GM12801 (cell line): ENCODE data around the gene AGBL1.

ENCODE experiments used
- TF ChIP-seq, protein P1 (sequence below): IDR thresholded peaks from one replicate; pipeline ENCODE4 v1.5.1; 2011; ENCODE audit warnings: control low read depth; ENCODE audit not compliant: insufficient read length; ENCODE audit errors: extremely low read depth

Gene AGBL1

DNA sequence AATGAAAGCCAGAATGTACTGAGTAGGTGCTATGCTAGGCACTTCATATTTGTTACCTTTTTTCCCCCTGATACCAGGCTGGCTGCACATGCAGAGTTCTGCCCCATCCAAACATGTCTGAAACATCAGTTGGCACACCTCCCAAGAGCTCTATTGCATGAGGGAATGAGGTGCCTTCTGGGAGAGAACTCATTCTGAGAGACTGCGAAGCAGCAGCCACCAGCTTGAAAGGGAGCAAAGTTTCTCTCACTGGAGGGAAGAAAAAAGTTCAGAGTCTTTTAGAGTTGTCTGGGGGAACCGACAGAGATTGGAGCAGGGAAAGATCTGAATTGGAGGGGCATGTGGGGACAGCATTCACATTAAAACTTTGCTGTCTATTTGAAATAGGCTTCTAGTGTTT lies 84.1 kb downstream of the AGBL1 start:
- TF ChIP-seq, protein P1, sequence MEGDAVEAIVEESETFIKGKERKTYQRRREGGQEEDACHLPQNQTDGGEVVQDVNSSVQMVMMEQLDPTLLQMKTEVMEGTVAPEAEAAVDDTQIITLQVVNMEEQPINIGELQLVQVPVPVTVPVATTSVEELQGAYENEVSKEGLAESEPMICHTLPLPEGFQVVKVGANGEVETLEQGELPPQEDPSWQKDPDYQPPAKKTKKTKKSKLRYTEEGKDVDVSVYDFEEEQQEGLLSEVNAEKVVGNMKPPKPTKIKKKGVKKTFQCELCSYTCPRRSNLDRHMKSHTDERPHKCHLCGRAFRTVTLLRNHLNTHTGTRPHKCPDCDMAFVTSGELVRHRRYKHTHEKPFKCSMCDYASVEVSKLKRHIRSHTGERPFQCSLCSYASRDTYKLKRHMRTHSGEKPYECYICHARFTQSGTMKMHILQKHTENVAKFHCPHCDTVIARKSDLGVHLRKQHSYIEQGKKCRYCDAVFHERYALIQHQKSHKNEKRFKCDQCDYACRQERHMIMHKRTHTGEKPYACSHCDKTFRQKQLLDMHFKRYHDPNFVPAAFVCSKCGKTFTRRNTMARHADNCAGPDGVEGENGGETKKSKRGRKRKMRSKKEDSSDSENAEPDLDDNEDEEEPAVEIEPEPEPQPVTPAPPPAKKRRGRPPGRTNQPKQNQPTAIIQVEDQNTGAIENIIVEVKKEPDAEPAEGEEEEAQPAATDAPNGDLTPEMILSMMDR, result no peak

DNA sequence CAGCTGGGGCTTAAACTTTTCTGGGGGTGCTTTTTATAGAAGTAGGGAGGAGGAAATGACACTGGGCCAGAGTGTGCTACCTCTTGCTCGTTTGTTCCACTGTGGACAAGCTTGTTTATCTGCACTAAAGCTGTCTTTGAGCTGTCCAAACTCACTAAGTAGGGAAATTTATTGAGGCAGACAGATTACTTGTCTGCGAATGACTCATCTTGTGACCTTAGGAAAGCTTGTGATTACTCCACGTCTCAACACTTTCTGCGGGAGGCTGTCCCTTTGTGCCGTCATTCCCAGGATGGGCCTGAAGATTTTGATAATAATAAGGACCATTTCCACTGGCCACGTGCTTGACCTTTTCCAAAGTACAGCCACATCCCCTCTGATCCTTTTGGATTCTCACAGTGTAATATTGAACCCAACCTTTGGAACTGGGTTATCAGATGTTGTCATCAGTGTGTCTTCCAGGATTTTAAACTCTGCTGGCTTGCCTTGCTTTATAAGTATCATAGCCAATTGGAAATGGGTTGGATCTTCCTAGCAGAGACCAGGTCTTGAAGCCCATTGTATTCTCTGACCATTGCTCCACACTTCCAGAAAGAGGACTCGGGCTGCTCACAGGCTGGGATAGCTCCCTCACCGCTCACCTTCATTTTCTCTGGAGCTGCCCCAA lies 84.7 kb downstream of the AGBL1 start:
- TF ChIP-seq, protein P1, result no peak

DNA sequence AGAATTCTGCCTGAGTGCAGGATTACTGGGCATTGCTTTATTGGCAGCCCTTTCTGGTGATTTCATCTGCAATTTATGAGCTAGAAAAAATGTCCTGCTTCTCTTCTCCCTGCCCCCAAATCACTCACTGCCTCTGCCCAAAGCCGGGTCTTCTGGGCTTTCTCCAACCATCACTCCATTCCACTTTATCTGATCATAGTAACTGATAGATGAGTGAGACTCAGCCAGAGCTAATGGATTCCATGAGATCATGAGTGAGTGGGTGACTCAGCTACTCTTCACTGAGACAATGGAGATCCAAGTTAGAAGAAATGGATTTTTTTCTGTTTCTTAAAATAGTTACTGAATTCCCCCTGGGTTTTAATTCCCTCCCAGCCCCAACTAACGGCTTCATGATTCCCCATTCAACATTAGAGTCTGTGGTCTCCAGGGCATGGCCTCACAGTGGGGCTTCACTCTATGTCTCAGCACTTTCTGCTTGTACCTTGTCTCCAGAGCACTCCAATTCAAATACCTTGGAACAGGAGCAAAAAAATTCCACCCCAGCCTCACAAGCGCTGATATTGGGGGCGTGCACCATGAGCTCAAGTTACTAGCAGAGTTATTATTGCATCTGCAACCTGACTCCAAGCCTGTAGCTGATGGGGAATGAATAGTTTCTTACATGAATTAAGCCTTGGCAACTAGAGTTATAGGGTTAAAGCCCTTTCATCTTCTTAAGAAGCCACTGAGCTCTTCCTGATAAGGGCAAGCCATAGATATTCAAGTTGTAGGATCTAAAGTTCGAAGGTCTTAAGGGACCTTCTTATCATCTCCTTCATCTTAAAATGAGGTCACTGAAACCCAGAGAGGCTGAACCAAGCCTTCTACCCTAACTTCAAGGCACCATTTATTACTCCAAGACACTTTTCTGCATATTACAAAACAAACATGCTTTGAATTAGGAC lies 85.9 kb downstream of the AGBL1 start:
- TF ChIP-seq, protein P1, result no peak

DNA sequence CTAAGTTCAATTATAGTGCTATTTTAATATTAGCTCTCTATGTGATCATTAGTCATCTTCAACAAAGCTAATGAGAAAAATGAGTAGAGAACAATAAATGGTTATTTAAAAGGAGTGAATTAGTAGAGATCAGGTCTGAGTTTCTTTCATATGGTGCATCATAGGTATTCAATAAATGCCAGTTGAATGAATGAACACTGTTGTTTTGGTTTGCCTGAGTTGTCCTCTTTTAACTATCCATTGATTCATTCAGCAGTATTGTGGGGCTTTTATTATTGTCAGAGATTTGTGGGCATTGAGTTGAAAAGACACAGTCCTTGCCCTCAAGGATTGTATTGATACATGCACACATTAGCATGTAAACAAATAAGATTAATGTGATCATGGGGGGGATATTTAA lies 88.2 kb downstream of the AGBL1 start:
- TF ChIP-seq, protein P1, result no peak

DNA sequence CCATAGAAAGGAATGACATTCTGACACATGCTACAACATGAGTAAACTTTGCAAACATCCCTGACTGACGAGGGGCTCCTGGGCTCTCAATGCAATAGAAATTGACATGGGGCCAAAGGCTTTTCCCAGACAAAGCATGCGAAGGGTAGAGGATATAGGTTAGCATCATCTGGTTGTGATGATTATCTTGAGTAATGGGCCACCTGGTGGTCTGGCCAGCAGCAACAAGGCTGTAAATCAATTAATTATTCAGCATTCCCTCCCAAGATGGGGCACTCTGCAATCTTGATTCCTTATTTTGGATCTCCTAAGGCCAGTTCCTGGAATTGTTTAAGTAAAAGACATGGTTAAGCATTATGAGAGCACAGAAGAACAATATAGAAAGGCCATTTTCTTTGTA lies 99.2 kb downstream of the AGBL1 start:
- TF ChIP-seq, protein P1, result no peak

DNA sequence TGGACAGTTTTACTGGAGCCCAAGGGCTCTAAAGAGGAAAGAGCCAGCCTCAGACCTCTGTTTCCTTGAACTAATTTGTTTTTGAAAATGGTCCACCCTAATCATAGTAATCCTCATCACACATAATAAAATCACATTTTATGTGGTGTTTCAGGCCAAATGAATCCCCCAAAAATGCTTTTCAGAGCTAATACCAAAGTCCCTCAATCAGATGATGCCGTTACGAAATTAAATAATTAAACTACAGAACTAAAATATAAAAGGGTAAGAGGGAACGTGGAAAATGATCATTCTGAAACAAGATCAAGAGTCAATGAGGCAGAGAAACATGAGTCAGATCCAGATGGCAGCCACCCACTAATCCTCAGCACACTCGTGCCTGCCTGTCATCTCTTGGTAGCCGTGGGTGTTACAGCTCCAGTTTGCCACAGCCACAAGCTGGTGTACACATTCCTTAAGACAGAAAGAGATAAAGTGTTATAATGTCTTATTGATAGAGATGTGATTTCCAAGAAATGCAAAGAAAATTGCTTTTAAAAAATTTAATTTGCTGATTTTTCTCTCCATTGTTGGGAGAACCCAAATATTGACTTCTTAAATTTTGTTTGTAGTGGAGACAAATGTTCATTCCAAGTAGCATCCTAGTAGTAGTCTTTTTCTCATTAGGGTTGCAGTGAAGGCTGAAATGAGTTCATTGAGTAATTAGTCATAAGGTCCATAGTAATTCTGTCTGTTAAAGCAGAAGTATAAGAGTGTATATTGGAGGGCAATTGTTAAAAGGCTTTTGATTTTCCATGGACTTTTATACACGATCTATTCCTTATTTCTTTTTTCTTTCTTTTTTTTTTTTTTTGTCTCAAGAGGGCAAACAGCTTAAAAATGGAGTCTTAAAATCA lies 104.2 kb downstream of the AGBL1 start:
- TF ChIP-seq, protein P1, result no peak
